Panc1 (cell line): ENCODE measurements around the gene ICAM2.

Experiments used
- CTCF ChIP-seq: fragments of 450-650 bp; IDR thresholded peaks from 2 replicates; pipeline ENCODE4 v1.5.1; 2017; ENCODE audit warnings: mild to moderate bottlenecking
- POLR2AphosphoS5 ChIP-seq: IDR thresholded peaks from 2 replicates; pipeline ENCODE4 v1.6.1; 2012; ENCODE audit warnings: mild to moderate bottlenecking, low read depth, low read length, moderate library complexity

- TF ChIP-seq CTCF (no peak), POLR2AphosphoS5 (no peak)
Measured at GRCh38 chr17:64041912-64042311, 21.5 kb upstream of the ICAM2 start.
